T-helper 2 cell treated with Interferon-gamma antibody and Interleukin-4, amounts not matched to agents 5 μg/mL and 100 μg/mL, for 36 hours (primary cell): ENCODE data around the gene ZNF662.
A peak's percentile ranks its signal among the peaks of the same experiment; 100 is the strongest.
"Not testable (repeated sequence)": the region's sequence is repeated elsewhere in the genome, so short reads cannot be mapped to it uniquely, and the experiment has no call there.

Source experiments
- DNase-seq: peaks from one replicate; pipeline ENCODE4 v3.0.0; 2021; ENCODE audit warnings: low spot score
- H3K27ac Mint-ChIP-seq: one replicate; pipeline ENCODE4 v1.8.0; 2021; ENCODE audit warnings: mild to moderate bottlenecking, mixed read lengths
- H3K27me3 Mint-ChIP-seq: one replicate; pipeline ENCODE4 v1.8.0; 2021; ENCODE audit warnings: low read depth, mixed read lengths
- H3K36me3 Mint-ChIP-seq: one replicate; pipeline ENCODE4 v1.8.0; 2021; ENCODE audit warnings: low read depth, mixed read lengths
- H3K4me1 Mint-ChIP-seq: one replicate; pipeline ENCODE4 v1.8.0; 2021; ENCODE audit warnings: low read depth, mixed read lengths
- H3K4me3 Mint-ChIP-seq: one replicate; pipeline ENCODE4 v1.8.0; 2022; ENCODE audit warnings: mild to moderate bottlenecking, moderate library complexity, mixed read lengths
- H3K9me3 Mint-ChIP-seq: one replicate; pipeline ENCODE4 v1.8.0; 2021; ENCODE audit warnings: mixed read lengths

ZNF662 gene

GRCh38 chr3:42876940-42877720 is 28.8 kb upstream of the ZNF662 start:
- Mint-ChIP-seq H3K4me1 (peaks cover 14% of the 10 kb centered on the region), H3K27ac (no peak overlapping the region), H3K27me3 (peaks cover 20% of the 10 kb centered on the region), H3K9me3 (no peaks in the 10 kb centered on the region), H3K4me3 (no peak overlapping the region), H3K36me3 (no peaks in the 10 kb centered on the region)
- DNase-seq, result no peak

- no peaks in the 10 kb centered on the region for H3K9me3 Mint-ChIP-seq
- H3K27ac Mint-ChIP-seq, result no peak overlapping the region
- H3K4me1 Mint-ChIP-seq, result peaks cover 14% of the 10 kb centered on the region
Measured at GRCh38 chr3:42877881-42878280, 28.1 kb upstream of the ZNF662 start.

GRCh38 chr3:42880183-42880582 is 25.8 kb upstream of the ZNF662 start:
- Mint-ChIP-seq H3K36me3 (no peaks in the 10 kb centered on the region), H3K4me1 (peaks cover 15% of the 10 kb centered on the region), H3K4me3 (peak overlapping the region; percentile 87), H3K27ac (peak overlapping the region; percentile 59), H3K9me3 (no peaks in the 10 kb centered on the region), H3K27me3 (peaks cover 17% of the 10 kb centered on the region)
- no peak for DNase-seq

More at GRCh38 chr3:42877881-42878280, 28.1 kb upstream of the ZNF662 start:
- H3K27me3 Mint-ChIP-seq, result peaks cover 15% of the 10 kb centered on the region
- no peak for DNase-seq
- H3K36me3 Mint-ChIP-seq, result no peaks in the 10 kb centered on the region
- H3K4me3 Mint-ChIP-seq, result no peak overlapping the region

- peak; percentile 87 for DNase-seq
- no peaks in the 10 kb centered on the region for H3K9me3 Mint-ChIP-seq
- peaks cover 19% of the 10 kb centered on the region for H3K27me3 Mint-ChIP-seq
- H3K4me3 Mint-ChIP-seq, result peak overlapping the region; percentile 87
- peak overlapping the region; percentile 83 for H3K27ac Mint-ChIP-seq
- H3K36me3 Mint-ChIP-seq, result no peaks in the 10 kb centered on the region
- H3K4me1 Mint-ChIP-seq, result peaks cover 15% of the 10 kb centered on the region
Measured at GRCh38 chr3:42880601-42881451, 25.1 kb upstream of the ZNF662 start.

GRCh38 chr3:42883251-42883930 is 22.6 kb upstream of the ZNF662 start:
- H3K9me3 Mint-ChIP-seq, H3K27me3 Mint-ChIP-seq, H3K27ac Mint-ChIP-seq, DNase-seq, H3K36me3 Mint-ChIP-seq, H3K4me3 Mint-ChIP-seq: not testable (repeated sequence)
- peaks cover 15% of the 10 kb centered on the region for H3K4me1 Mint-ChIP-seq

GRCh38 chr3:42884324-42884723 is 21.6 kb upstream of the ZNF662 start:
- Mint-ChIP-seq H3K27me3 (peaks cover 13% of the 10 kb centered on the region), H3K27ac (no peak overlapping the region), H3K4me3 (no peak overlapping the region), H3K36me3 (no peaks in the 10 kb centered on the region), H3K4me1 (peaks cover 15% of the 10 kb centered on the region), H3K9me3 (no peaks in the 10 kb centered on the region)
- no peak for DNase-seq

- peaks cover 7% of the 10 kb centered on the region for H3K4me1 Mint-ChIP-seq
- no peak for DNase-seq
- no peaks in the 10 kb centered on the region for H3K36me3 Mint-ChIP-seq
- peaks cover 9% of the 10 kb centered on the region for H3K27me3 Mint-ChIP-seq
- no peak overlapping the region for H3K27ac Mint-ChIP-seq
- H3K4me3 Mint-ChIP-seq, result no peak overlapping the region
- H3K9me3 Mint-ChIP-seq, result no peaks in the 10 kb centered on the region
Measured at GRCh38 chr3:42886294-42886822, 19.6 kb upstream of the ZNF662 start.

GRCh38 chr3:42887084-42887483 is 18.9 kb upstream of the ZNF662 start:
- no peak for DNase-seq
- no peaks in the 10 kb centered on the region for H3K36me3 Mint-ChIP-seq

GRCh38 chr3:42891042-42891441 is 14.9 kb upstream of the ZNF662 start:
- Mint-ChIP-seq H3K27ac (no peak overlapping the region), H3K9me3 (no peaks in the 10 kb centered on the region), H3K36me3 (no peaks in the 10 kb centered on the region), H3K4me3 (no peak overlapping the region), H3K27me3 (peaks cover 7% of the 10 kb centered on the region), H3K4me1 (peaks cover 13% of the 10 kb centered on the region)
- no peak for DNase-seq

More at GRCh38 chr3:42887084-42887483, 18.9 kb upstream of the ZNF662 start:
- Mint-ChIP-seq H3K9me3 (no peaks in the 10 kb centered on the region), H3K4me3 (no peak overlapping the region), H3K4me1 (peaks cover 6% of the 10 kb centered on the region), H3K27me3 (peaks cover 11% of the 10 kb centered on the region), H3K27ac (no peak overlapping the region)

GRCh38 chr3:42892169-42892568 is 13.8 kb upstream of the ZNF662 start:
- DNase-seq, result no peak
- no peaks in the 10 kb centered on the region for H3K9me3 Mint-ChIP-seq
- no peak overlapping the region for H3K4me3 Mint-ChIP-seq
- H3K27me3 Mint-ChIP-seq, result peaks cover 7% of the 10 kb centered on the region
- H3K27ac Mint-ChIP-seq, result no peak overlapping the region
- peaks cover 13% of the 10 kb centered on the region for H3K4me1 Mint-ChIP-seq
- no peaks in the 10 kb centered on the region for H3K36me3 Mint-ChIP-seq

- peaks cover 13% of the 10 kb centered on the region for H3K4me1 Mint-ChIP-seq
- H3K4me3 Mint-ChIP-seq, result no peak overlapping the region
- H3K36me3 Mint-ChIP-seq, result no peaks in the 10 kb centered on the region
- H3K27ac Mint-ChIP-seq, result no peak overlapping the region
- no peaks in the 10 kb centered on the region for H3K9me3 Mint-ChIP-seq
- DNase-seq, result no peak
- H3K27me3 Mint-ChIP-seq, result peaks cover 7% of the 10 kb centered on the region
Measured at GRCh38 chr3:42892807-42893206, 13.1 kb upstream of the ZNF662 start.

- H3K4me1 Mint-ChIP-seq, result peaks cover 13% of the 10 kb centered on the region
- peaks cover 2% of the 10 kb centered on the region for H3K27me3 Mint-ChIP-seq
- peak overlapping the region; percentile 58 for H3K27ac Mint-ChIP-seq
- no peak overlapping the region for H3K4me3 Mint-ChIP-seq
- DNase-seq, result no peak
- no peaks in the 10 kb centered on the region for H3K36me3 Mint-ChIP-seq
- H3K9me3 Mint-ChIP-seq, result peaks cover 2% of the 10 kb centered on the region
Measured at GRCh38 chr3:42894698-42895579, 11.0 kb upstream of the ZNF662 start.

GRCh38 chr3:42895580-42895868 is 10.4 kb upstream of the ZNF662 start:
- no peak for DNase-seq
- H3K27me3 Mint-ChIP-seq, result peaks cover 2% of the 10 kb centered on the region
- peaks cover under 1% of the 10 kb centered on the region for H3K36me3 Mint-ChIP-seq
- peaks cover 13% of the 10 kb centered on the region for H3K4me1 Mint-ChIP-seq
- H3K27ac Mint-ChIP-seq, result no peak overlapping the region
- H3K9me3 Mint-ChIP-seq, result peaks cover 5% of the 10 kb centered on the region
- no peak overlapping the region for H3K4me3 Mint-ChIP-seq
